Ovary (tissue), 3 donors: Measurements from ENCODE around the gene PAK5.

Source experiments
- POLR2A ChIP-seq: fragments of 450-650 bp; IDR thresholded peaks from one replicate; pipeline ENCODE4 v1.6.1; 2017; ENCODE audit warnings: antibody characterized with exemption, mild to moderate bottlenecking, moderate library complexity
- TF ChIP-seq, protein P1 (sequence below), 3 donors: fragments of 450-650 bp in 2 of 3; fragments of 200-600 bp in 1 of 3; IDR thresholded peaks; one replicate each; pipeline versions ENCODE4 v1.5.1 to v1.8.0; 2016 to 2022; ENCODE audit warnings: antibody characterized with exemption in 3 of 3, mild to moderate bottlenecking in 1 of 3
- donor health status: DM: no; HTN: no; CAD: no.

DNA sequence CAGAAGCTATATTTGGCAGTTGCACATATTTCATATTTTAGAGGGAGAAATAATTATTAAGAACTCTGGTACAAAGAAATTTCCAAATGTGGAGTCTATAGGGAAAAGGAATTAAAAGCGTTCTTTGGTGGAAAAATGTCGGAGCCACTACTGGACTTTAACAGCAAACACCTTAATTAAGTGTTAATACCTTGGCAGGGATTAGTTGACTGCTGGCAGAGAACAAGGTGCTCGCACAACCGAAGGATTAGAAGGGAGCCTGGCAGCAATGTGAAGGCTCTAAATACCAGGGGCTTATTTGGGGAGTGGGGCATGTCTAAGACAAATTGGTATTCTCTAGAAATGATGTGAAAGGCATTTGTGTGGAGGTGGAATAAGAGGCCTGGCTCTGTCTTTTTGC lies 98.9 kb downstream of the PAK5 start:
- TF ChIP-seq, protein P1, sequence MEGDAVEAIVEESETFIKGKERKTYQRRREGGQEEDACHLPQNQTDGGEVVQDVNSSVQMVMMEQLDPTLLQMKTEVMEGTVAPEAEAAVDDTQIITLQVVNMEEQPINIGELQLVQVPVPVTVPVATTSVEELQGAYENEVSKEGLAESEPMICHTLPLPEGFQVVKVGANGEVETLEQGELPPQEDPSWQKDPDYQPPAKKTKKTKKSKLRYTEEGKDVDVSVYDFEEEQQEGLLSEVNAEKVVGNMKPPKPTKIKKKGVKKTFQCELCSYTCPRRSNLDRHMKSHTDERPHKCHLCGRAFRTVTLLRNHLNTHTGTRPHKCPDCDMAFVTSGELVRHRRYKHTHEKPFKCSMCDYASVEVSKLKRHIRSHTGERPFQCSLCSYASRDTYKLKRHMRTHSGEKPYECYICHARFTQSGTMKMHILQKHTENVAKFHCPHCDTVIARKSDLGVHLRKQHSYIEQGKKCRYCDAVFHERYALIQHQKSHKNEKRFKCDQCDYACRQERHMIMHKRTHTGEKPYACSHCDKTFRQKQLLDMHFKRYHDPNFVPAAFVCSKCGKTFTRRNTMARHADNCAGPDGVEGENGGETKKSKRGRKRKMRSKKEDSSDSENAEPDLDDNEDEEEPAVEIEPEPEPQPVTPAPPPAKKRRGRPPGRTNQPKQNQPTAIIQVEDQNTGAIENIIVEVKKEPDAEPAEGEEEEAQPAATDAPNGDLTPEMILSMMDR (IDR thresholded peaks at IDR 0.05): no peak
- TF ChIP-seq POLR2A: no peak
